ENCODE results near the gene PRKAB2. TPM values are rescaled to one million over a fixed set of nuclear protein-coding genes. Genes with fewer than 3 reads are reported as not detected.
"Not testable (repeated sequence)": the region's sequence is repeated elsewhere in the genome, so short reads cannot be mapped to it uniquely, and the experiment has no call there.

The PRKAB2 gene, protein sequence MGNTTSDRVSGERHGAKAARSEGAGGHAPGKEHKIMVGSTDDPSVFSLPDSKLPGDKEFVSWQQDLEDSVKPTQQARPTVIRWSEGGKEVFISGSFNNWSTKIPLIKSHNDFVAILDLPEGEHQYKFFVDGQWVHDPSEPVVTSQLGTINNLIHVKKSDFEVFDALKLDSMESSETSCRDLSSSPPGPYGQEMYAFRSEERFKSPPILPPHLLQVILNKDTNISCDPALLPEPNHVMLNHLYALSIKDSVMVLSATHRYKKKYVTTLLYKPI
- 28.7 TPM for polyA plus RNA-seq (ENCODE audit: insufficient read length)
- long read RNA-seq, donor 1, full-length matches to known transcripts: 1 of 1 reads
- long read RNA-seq, donor 1, partial matches to known transcripts: 0 of 1 reads
- long read RNA-seq, donor 1, other reads (novel, unspliced or antisense): 0 of 1 reads
- long read RNA-seq, donor 2, full-length matches to known transcripts: 6 of 6 reads
- long read RNA-seq, donor 2, partial matches to known transcripts: 0 of 6 reads
- long read RNA-seq, donor 2, other reads (novel, unspliced or antisense): 0 of 6 reads
- long read RNA-seq, donor 3, full-length matches to known transcripts: 1 of 11 reads
- long read RNA-seq, donor 3, partial matches to known transcripts: 10 of 11 reads
- long read RNA-seq, donor 3, other reads (novel, unspliced or antisense): 0 of 11 reads
- long read RNA-seq, donor 4: 0 reads
- long read RNA-seq, donor 5, full-length matches to known transcripts: 6 of 6 reads
- long read RNA-seq, donor 5, partial matches to known transcripts: 0 of 6 reads
- long read RNA-seq, donor 5, other reads (novel, unspliced or antisense): 0 of 6 reads
- long read RNA-seq, donor 6: 0 reads
- long read RNA-seq, donor 7, full-length matches to known transcripts: 6 of 6 reads
- long read RNA-seq, donor 7, partial matches to known transcripts: 0 of 6 reads
- long read RNA-seq, donor 7, other reads (novel, unspliced or antisense): 0 of 6 reads
- long read RNA-seq, donor 8, full-length matches to known transcripts: 2 of 2 reads
- long read RNA-seq, donor 8, partial matches to known transcripts: 0 of 2 reads
- long read RNA-seq, donor 8, other reads (novel, unspliced or antisense): 0 of 2 reads

- peak; percentile 95 for DNase-seq
Observed at GRCh38 chr1:147172168-147173016, at the start of gene PRKAB2. Gene PRKAB2, minus strand, starts transcription at chr1:147172470. Its CDS starts 326 bp downstream, at chr1:147172144.

- no peak for DNase-seq
Observed at GRCh38 chr1:147218606-147219005, 46.3 kb upstream of the PRKAB2 start.

- no peak for DNase-seq
Observed at GRCh38 chr1:147217141-147217540, 44.9 kb upstream of the PRKAB2 start.

DNA sequence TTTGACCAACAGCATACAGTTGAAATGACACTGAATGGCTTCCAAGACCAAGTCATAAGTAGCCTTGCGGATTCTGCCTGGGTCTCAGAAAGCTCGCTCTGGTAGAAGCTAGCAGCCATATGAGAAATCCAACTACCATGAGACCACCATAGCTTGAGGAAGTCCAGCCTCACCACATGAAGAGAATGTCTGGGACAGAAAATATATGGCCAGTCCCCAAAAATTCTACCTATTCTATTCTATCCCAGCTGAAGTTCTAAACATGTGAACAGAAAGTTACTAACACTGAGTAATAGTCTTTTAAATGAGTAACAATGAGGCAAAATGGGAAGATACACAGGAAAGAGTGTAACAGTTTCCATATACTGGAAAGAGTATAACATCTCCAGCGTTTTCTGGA lies 43.9 kb upstream of the PRKAB2 start:
- DNase-seq: no peak

DNA sequence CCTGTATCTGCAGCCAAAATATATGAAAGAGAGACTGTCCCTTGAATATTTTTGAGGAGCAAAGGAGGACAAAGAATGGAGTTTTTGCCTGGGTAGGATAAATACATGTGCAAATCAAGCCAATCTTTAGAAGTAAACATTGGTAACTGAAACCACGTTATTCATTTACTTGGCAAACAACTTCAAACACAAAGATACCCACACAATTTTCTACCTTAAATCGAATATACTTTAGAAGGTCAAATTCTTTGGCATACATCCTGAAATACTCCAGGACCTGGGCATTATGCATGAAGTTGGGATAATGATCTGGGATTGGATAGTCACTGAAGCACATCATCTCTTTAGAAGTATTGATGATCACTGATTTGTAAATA lies 43.3 kb upstream of the PRKAB2 start:
- DNase-seq: no peak

DNA sequence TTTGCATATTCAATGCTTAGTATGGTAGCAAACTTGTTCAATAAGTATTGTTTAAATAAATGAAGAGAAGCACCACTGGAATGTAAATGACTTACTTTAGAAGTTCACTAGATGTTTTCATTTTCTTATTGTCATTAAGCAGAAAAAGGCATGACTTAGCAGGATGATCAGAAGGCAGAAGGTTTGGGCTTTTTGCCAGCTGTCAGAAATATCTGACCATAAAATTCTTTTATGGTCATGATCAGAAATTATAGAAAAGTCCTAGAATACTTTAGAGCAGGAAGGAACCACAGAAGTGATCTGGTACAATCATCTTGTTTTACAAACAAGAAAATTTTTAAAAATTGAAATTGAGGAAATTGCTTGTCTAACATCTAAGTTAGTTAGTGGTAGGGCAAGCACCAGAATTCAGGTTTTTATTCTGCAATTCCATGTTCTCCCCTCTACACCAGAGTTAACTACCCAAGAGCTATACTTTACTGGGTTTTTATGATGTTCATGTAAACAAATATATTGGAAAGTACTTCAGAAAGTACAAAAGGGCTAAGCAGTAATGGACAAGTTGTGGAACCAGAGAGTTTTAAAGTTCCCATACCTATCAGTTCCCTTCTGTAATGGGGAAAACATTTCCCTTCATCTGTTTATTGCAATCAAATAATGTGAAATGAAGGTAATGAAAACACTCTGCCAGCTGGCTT lies 42.7 kb upstream of the PRKAB2 start:
- no peak for DNase-seq

GRCh38 chr1:147214325-147214724 lies 42.1 kb upstream of the PRKAB2 start:
- no peak for DNase-seq

DNA sequence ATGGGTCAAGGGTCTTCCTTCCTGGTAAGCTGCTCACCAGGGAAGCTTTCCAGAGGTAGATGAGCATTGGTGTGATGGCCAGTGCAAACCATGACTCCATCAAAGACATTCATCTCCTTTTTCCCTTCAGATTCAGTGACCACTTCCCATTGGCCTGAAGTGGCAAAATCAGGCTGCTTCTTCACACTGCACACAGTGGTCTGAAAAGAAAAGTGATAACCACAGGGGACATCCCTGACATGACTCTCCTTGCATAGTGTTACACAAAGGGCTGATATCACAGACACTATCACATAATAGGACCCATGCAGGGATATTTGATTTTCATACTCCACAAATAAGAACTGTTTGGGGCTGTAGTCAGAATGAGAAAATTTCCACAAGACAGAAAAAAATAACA lies 41.0 kb upstream of the PRKAB2 start:
- DNase-seq: no peak

GRCh38 chr1:147211577-147211976 lies 39.3 kb upstream of the PRKAB2 start:
- no peak for DNase-seq

DNA sequence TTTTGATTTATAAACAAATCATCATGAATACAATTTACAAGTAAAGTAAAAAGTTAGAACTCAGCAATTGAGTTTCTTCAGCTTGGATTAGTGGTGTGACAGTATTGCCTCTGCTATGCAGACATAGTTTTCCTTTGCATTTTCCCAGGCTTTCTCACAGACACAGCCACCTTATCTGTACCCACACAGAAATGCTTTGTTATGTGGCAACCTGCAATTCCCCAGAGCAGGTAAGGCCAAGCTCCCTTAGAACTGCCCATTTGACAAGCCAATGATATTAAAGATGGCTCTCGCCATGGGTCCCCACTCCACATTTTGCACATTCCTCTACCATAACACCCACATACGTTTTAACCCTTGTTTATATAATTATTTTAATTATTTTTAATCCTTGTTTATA lies 38.7 kb upstream of the PRKAB2 start:
- no peak for DNase-seq

DNA sequence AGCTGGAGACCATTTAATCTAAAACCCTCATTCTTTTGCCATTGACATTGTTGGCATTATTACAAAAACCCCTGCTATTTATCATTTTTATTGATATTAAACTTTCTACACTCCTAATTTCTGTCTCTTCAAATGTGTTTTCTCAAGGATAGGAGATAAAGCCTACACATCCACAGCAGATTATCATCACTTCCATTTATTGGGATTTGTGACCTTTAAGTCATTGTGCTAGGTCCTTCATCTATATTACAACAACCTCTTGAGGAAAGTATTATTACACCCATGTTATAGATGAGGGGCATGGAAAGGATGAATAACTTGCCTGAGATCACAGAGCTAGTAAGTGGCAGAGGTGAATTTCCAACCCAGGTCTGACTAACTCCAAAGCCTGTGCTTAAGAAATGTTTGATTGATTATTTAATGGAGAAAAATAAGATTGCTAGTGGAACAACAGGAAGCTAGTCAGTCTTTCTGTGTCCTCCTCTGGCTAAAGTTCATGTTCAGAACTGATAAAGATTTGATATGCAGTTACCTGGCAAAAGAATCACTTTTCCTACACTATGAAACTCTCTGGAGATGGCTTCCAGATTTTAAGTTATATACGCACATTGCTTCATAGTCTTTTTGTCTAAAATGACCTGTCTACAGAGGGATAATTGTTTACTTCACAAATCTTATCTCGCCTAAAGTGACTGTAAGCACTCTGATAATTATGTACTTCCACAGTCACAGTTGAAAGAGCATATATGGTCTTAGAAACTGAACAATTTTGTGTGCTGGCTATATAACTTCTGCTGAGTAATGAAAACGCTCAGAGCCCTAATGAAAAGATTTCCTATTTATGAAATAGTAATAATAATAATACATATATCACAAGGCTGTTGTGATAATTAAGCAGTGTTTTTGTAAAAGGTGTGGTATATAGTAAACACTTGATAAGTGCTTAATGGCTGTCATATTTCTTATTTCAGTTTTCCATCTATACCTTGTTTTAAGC lies 37.9 kb upstream of the PRKAB2 start:
- DNase-seq: no peak

GRCh38 chr1:147208619-147209018 lies 36.3 kb upstream of the PRKAB2 start:
- no peak for DNase-seq

DNA sequence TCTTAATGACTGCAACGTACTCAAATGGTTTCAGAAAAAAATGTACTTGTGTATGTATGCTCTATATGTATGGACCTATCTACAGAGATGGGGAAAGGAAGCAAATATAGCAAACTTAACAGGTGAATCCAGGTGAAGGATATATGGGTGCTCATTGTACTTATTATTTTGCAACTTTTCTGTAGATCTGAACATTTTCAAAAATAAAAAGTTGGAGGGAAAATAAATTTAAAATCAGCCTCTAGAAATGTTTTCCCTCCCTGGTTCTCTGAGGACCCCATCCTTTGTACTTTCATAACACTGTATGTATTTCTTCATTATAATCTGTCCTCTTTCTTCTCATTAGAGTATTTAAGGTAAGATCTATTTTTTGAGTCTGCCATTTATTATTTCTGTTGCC lies 34.9 kb upstream of the PRKAB2 start:
- DNase-seq: no peak

DNA sequence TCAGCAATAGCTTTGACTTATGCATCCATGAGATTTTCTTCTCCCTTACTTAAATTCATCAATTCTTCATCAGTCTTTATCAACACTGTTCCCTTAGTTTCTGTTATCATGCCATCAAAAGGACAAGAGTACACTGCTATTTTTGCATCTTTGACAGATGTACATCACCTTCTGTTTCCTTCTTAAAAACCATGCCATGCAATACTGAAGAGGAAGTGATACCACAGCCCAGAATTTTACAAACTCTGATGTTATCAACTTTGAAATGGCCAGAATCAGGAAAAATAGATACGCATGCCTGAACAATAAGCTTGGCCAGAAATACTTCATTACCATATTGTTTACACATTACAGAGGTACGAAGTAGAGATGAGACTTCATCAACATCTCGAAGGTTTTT lies 31.8 kb upstream of the PRKAB2 start:
- no peak for DNase-seq

DNA sequence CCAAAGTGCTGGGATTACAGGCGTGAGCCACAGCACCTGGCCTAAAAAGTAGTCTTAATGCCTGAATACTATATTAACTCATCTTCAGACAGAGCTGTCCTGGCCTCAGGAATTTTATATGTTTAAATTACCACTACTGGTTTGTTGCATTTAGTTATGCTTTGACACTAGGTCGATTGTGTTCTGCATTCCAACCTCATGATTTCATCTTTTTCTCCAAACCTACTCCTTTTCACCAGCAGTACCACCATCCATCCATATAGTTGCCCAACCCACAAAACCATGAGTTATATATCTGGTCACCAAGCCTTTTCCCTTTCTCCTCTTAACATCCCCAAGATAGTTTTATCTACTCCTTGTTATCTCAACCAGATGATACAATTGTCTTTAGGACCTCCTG lies 30.3 kb upstream of the PRKAB2 start:
- no peak for DNase-seq

DNA sequence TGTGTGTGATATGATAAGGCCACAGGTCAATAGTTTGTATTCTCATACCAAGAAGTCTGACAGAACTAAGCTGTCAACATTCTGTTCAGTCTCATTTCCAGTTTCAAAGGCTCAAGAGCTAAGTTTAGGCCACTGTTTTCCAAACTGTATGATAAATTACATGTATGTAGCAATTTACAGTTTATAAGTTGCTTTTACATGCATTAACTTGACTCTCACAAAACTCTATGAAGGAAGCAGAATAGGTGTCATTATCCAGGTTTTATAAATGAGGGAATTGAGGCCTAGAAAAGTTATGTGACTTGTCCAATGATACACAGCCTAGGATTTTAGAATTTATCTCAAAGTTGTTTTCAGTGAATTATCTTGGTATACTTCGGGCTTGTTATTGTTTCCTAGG lies 29.5 kb upstream of the PRKAB2 start:
- DNase-seq: no peak

GRCh38 chr1:147201276-147201675 lies 29.0 kb upstream of the PRKAB2 start:
- DNase-seq: no peak

DNA sequence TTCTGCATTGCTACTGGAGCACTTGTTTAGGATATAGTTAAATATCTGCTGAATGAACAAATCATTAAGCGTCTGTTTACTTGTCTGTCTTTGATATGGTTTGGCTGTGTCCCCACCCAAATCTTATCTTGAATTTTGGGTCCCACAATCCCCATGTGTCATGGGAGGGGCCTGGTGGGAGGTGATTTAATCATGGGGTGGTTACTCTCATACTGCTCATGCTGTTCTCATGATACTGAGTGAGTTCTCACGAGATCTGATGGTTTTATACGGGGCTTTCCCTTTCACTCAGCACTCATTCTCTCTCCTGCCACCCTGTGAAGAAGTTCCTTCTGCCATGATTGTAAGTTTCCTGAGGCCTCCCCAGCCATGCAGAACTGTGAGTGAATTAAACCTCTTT lies 25.1 kb upstream of the PRKAB2 start:
- not testable (repeated sequence) for DNase-seq

DNA sequence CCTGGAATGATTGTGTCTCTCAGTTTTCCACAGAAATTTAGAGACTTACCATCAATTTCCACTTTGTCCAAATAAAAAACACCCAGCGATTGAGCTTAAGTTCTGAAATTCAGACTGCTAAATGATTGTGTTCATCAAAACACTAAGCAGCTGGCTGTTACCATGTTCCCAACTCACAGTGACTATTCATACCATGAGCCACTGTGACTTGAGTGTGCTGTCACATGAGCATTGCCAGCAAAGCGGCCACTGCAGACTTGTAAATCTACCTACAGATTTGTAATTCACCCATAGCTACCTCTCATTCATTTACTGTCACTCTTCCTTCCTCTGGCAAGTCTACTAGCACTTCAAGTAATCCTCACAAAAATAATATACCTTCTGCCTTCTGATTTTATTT lies 17.2 kb upstream of the PRKAB2 start:
- no peak for DNase-seq

DNA sequence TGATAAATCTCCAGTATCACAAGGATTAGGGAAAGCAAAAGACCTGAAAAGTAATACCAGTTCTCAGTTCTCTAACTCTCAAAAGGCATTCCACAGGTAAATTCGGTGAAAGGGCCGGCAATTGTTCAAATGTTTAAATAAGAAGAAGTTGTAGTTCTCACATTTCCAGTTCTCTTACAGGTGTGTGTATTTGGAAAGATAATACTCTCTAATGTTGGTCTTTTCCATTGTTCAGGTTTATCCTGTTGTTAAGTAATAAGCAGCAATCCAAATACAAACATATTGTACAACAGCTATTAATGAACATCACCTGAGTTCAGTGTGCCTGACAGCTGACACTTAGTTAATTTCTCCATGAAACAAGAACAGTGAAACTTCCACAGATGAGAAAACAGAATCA lies 13.2 kb upstream of the PRKAB2 start:
- no peak for DNase-seq

Data from left kidney (tissue), 8 donors.